HepG2 (cell line): ENCODE results near the gene NSMCE3. TPM values are rescaled to one million over a fixed set of nuclear protein-coding genes. Genes with fewer than 3 reads are reported as not detected.

Source experiments
- ESRRA ChIP-seq: sonication (generic); formaldehyde crosslinking; IDR thresholded peaks from 2 replicates; pipeline ENCODE4 v1.5.1; 2020; ENCODE audit warnings: mild to moderate bottlenecking, low read depth, missing genetic modification reagents
- JUN ChIP-seq: sonication (generic); formaldehyde crosslinking; IDR thresholded peaks from 2 replicates; pipeline ENCODE4 v1.4.0; 2020; ENCODE audit warnings: mild to moderate bottlenecking, missing genetic modification reagents
- KDM2A ChIP-seq: sonication (generic); formaldehyde crosslinking; IDR thresholded peaks from 2 replicates; pipeline ENCODE4 v1.4.0; 2020; ENCODE audit warnings: low read depth, missing genetic modification reagents, borderline replicate concordance
- KLF6 ChIP-seq: IDR thresholded peaks from 2 replicates; pipeline ENCODE4 v1.8.0; 2016; ENCODE audit warnings: missing biosample characterization, missing genetic modification reagents
- MXI1 ChIP-seq: IDR thresholded peaks from 3 replicates; pipeline ENCODE4 v1.6.1; 2012; ENCODE audit warnings: low read depth, low read length, inconsistent platforms, borderline replicate concordance
- NR1H2 ChIP-seq: sonication (generic); formaldehyde crosslinking; IDR thresholded peaks from 2 replicates; pipeline ENCODE4 v1.8.1; 2022; ENCODE audit warnings: low read depth, missing genetic modification reagents, borderline replicate concordance
- POLR2A ChIP-seq, 2 experiments: IDR thresholded peaks; 2 replicates each; pipeline ENCODE4 v1.6.1; 2011; ENCODE audit warnings: low read depth in 2 of 2, low read length in 2 of 2, mild to moderate bottlenecking in 1 of 2, moderate library complexity in 1 of 2; ENCODE audit not compliant: insufficient read depth in 1 of 2
- RCOR2 ChIP-seq: IDR thresholded peaks from 2 replicates; pipeline ENCODE4 v1.6.1; 2016; ENCODE audit warnings: missing biosample characterization, missing genetic modification reagents
- RNF2 ChIP-seq: fragments of 450-650 bp; conservative IDR thresholded peaks from 2 replicates; pipeline ENCODE4 v1.6.1; 2016; ENCODE audit warnings: low read depth
- SAFB2 ChIP-seq: sonication (generic); formaldehyde crosslinking; IDR thresholded peaks from 2 replicates; pipeline ENCODE4 v1.5.1; 2020; ENCODE audit warnings: missing genetic modification reagents, low read depth, mild to moderate bottlenecking, borderline replicate concordance
- SIX4 ChIP-seq: sonication (generic); formaldehyde crosslinking; IDR thresholded peaks from 2 replicates; pipeline ENCODE4 v1.4.0; 2020; ENCODE audit warnings: missing genetic modification reagents
- SNAPC2 ChIP-seq: sonication (generic); formaldehyde crosslinking; IDR thresholded peaks from 2 replicates; pipeline ENCODE4 v1.8.1; 2022; ENCODE audit warnings: mild to moderate bottlenecking, missing genetic modification reagents
- SP4 ChIP-seq: sonication (generic); formaldehyde crosslinking; IDR thresholded peaks from 2 replicates; pipeline ENCODE4 v1.8.1; 2023; ENCODE audit warnings: mild to moderate bottlenecking, missing genetic modification reagents
- ZBTB21 ChIP-seq: sonication (generic); formaldehyde crosslinking; IDR thresholded peaks from 2 replicates; pipeline ENCODE4 v1.4.0; 2020; ENCODE audit warnings: missing genetic modification reagents
- ZMAT3 ChIP-seq: sonication (generic); formaldehyde crosslinking; conservative IDR thresholded peaks from 2 replicates; pipeline ENCODE4 v1.7.0; 2021; ENCODE audit warnings: missing genetic modification reagents
- ZNF225 ChIP-seq: sonication (generic); formaldehyde crosslinking; IDR thresholded peaks from 2 replicates; pipeline ENCODE4 v1.4.0; 2020; ENCODE audit warnings: mild to moderate bottlenecking, missing genetic modification reagents
- ZNF367 ChIP-seq: sonication (generic); formaldehyde crosslinking; IDR thresholded peaks from 2 replicates; pipeline ENCODE4 v1.4.0; 2020; ENCODE audit warnings: missing genetic modification reagents, borderline replicate concordance
- ZNF501 ChIP-seq: sonication (generic); formaldehyde crosslinking; IDR thresholded peaks from 2 replicates; pipeline ENCODE4 v1.5.1; 2020; ENCODE audit warnings: mild to moderate bottlenecking, moderate library complexity, missing genetic modification reagents
- polyA plus RNA-seq, 8 experiments: library from polyadenylated mRNA; depleted of rRNA in 3 of 8; stranded (reverse) in 7 of 8; unstranded in 1 of 8; fragments of >200 nt; fragmentation: Illumina TruSeq in 4 of 8; extraction: Trizol in 4 of 8; gene quantifications; 2 replicates each; pipeline versions ENCODE4 v1.2.1 to v1.2.3, GENCODE V29; 2011 to 2016; ENCODE audit warnings: low read depth in 4 of 8, missing spikeins in 1 of 8, mixed read lengths in 1 of 8; ENCODE audit not compliant: insufficient read depth in 1 of 8
- total RNA-seq, 5 experiments: library from RNA; depleted of rRNA; stranded (reverse); fragments of >200 nt; fragmentation: Illumina TruSeq; extraction: Trizol; gene quantifications; 2 replicates each; pipeline ENCODE4 v1.2.3, GENCODE V29; 2016; ENCODE audit warnings: low read depth in 1 of 5
- TF ChIP-seq, protein P1 (sequence below): sonication (generic); formaldehyde crosslinking; IDR thresholded peaks from 2 replicates; pipeline ENCODE4 v1.5.1; 2020; ENCODE audit warnings: missing genetic modification reagents, mild to moderate bottlenecking, borderline replicate concordance
- TF ChIP-seq, protein P2 (sequence below): IDR thresholded peaks from 2 replicates; pipeline ENCODE4 v1.6.1; 2016; ENCODE audit warnings: missing compliant biosample characterization, missing genetic modification reagents, borderline replicate concordance
- TF ChIP-seq, protein P3 (sequence below): sonication (generic); formaldehyde crosslinking; IDR thresholded peaks from 2 replicates; pipeline ENCODE4 v1.8.0; 2022; ENCODE audit warnings: mild to moderate bottlenecking, missing genetic modification reagents; ENCODE audit not compliant: insufficient replicate concordance
- TF ChIP-seq, protein P4 (sequence below): sonication (generic); formaldehyde crosslinking; IDR thresholded peaks from 2 replicates; pipeline ENCODE4 v1.4.0; 2020; ENCODE audit warnings: low read depth, missing genetic modification reagents

Gene NSMCE3
- total and polyA plus RNA-seq, 2 of the 13 experiments (the other 11 are each of a cell fraction or from before 2014, with no cell fraction given), result 3.0 to 3.7 TPM

DNA sequence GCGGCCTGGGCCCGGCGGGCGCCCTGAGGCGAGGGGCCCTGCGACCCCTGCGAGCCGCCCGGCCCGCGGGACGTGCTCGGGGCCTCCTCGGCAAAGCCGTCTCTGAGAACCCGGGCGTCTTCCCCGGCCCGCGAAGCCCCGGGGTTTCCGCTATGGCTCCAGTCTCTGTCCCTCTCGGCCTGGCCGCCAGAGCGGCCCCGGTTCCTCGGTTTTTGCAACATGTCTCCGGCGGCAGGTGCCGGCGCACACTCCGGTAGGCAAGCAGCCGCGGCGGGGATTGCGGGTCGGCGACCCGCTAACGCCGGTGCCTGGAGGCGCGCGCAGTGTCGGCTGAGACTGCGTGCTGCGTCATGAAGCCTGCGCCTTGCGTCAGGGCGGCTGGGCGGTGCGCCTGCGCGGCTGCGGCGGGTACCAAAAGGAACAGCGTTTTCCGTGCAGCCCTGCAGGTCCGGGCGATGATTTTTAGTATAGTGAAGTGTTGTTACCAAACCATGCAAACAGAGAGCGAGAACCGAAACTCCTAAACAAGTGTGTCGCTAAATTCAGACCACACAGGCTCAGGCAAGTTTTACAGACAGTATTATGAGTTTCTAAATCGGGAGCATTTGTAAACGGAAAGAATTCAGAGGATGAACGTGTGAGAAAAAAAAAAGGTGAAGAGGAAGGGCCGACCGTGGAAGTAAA, at the start of gene NSMCE3 (continued):
- TF ChIP-seq, protein P1, sequence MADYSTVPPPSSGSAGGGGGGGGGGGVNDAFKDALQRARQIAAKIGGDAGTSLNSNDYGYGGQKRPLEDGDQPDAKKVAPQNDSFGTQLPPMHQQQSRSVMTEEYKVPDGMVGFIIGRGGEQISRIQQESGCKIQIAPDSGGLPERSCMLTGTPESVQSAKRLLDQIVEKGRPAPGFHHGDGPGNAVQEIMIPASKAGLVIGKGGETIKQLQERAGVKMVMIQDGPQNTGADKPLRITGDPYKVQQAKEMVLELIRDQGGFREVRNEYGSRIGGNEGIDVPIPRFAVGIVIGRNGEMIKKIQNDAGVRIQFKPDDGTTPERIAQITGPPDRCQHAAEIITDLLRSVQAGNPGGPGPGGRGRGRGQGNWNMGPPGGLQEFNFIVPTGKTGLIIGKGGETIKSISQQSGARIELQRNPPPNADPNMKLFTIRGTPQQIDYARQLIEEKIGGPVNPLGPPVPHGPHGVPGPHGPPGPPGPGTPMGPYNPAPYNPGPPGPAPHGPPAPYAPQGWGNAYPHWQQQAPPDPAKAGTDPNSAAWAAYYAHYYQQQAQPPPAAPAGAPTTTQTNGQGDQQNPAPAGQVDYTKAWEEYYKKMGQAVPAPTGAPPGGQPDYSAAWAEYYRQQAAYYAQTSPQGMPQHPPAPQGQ, result no peak
- TF ChIP-seq ZNF501 (peak; percentile 73), JUN (CRISPR knock-in tag) (no peak), SAFB2 (CRISPR knock-in tag) (no peak), SNAPC2 (CRISPR knock-in tag) (peak; percentile 69; the same call in 1 of the 2 replicates), KLF6 (peak; percentile 78), SP4 (peak; percentile 44; the same call in 1 of the 2 replicates), ZNF367 (CRISPR knock-in tag) (no peak), RNF2 (no peak; the same call in 1 of the 2 replicates), ZMAT3 (CRISPR knock-in tag) (peak; percentile 30; the same call in 1 of the 2 replicates), SIX4 (CRISPR knock-in tag) (no peak), MXI1 (0 out of 3 replicates have a peak, but pooled peaks have one; percentile 23), POLR2A (IDR thresholded peaks at IDR 0.05; ENCODE audit: insufficient read depth in 1 of 2, low read depth in 2 of 2, low read length in 2 of 2) (peak; percentile 39 to 86; a peak in 3 of 4 replicates), RCOR2 (CRISPR knock-in tag) (no peak), ZBTB21 (peak; percentile 79), KDM2A (CRISPR knock-in tag) (peak; percentile 72; the same call in 1 of the 2 replicates), NR1H2 (no peak), ESRRA (CRISPR knock-in tag) (no peak), ZNF225 (CRISPR knock-in tag) (peak; percentile 26; the same call in 1 of the 2 replicates)
- TF ChIP-seq, protein P2, sequence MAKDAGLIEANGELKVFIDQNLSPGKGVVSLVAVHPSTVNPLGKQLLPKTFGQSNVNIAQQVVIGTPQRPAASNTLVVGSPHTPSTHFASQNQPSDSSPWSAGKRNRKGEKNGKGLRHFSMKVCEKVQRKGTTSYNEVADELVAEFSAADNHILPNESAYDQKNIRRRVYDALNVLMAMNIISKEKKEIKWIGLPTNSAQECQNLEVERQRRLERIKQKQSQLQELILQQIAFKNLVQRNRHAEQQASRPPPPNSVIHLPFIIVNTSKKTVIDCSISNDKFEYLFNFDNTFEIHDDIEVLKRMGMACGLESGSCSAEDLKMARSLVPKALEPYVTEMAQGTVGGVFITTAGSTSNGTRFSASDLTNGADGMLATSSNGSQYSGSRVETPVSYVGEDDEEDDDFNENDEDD (CRISPR knock-in tag), result peak; percentile 71; the same call in 1 of the 2 replicates
- TF ChIP-seq, protein P3, sequence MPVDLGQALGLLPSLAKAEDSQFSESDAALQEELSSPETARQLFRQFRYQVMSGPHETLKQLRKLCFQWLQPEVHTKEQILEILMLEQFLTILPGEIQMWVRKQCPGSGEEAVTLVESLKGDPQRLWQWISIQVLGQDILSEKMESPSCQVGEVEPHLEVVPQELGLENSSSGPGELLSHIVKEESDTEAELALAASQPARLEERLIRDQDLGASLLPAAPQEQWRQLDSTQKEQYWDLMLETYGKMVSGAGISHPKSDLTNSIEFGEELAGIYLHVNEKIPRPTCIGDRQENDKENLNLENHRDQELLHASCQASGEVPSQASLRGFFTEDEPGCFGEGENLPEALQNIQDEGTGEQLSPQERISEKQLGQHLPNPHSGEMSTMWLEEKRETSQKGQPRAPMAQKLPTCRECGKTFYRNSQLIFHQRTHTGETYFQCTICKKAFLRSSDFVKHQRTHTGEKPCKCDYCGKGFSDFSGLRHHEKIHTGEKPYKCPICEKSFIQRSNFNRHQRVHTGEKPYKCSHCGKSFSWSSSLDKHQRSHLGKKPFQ, result peak; percentile 45
- TF ChIP-seq, protein P4, sequence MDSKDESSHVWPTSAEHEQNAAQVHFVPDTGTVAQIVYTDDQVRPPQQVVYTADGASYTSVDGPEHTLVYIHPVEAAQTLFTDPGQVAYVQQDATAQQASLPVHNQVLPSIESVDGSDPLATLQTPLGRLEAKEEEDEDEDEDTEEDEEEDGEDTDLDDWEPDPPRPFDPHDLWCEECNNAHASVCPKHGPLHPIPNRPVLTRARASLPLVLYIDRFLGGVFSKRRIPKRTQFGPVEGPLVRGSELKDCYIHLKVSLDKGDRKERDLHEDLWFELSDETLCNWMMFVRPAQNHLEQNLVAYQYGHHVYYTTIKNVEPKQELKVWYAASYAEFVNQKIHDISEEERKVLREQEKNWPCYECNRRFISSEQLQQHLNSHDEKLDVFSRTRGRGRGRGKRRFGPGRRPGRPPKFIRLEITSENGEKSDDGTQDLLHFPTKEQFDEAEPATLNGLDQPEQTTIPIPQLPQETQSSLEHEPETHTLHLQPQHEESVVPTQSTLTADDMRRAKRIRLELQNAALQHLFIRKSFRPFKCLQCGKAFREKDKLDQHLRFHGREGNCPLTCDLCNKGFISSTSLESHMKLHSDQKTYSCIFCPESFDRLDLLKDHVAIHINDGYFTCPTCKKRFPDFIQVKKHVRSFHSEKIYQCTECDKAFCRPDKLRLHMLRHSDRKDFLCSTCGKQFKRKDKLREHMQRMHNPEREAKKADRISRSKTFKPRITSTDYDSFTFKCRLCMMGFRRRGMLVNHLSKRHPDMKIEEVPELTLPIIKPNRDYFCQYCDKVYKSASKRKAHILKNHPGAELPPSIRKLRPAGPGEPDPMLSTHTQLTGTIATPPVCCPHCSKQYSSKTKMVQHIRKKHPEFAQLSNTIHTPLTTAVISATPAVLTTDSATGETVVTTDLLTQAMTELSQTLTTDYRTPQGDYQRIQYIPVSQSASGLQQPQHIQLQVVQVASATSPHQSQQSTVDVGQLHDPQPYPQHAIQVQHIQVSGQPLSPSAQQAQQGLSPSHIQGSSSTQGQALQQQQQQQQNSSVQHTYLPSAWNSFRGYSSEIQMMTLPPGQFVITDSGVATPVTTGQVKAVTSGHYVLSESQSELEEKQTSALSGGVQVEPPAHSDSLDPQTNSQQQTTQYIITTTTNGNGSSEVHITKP, result no peak
